GDM1 (cell line): ENCODE data around the gene TMEM98.
"Not testable (repeated sequence)": the region's sequence is repeated elsewhere in the genome, so short reads cannot be mapped to it uniquely, and the experiment has no call there.

Source experiments
- DNase-seq: peaks from one replicate; lab custom pipeline; 2025; lab: John Stamatoyannopoulos, UW

TMEM98 gene

GRCh38 chr17:32915245-32915644 lies 12.7 kb upstream of the TMEM98 start:
- DNase-seq = no peak

- no peak for DNase-seq
Measured at GRCh38 chr17:32916134-32916533, 11.8 kb upstream of the TMEM98 start.

- DNase-seq = no peak
Measured at GRCh38 chr17:32917081-32917480, 10.9 kb upstream of the TMEM98 start.

- no peak for DNase-seq
Measured at GRCh38 chr17:32917842-32918241, 10.1 kb upstream of the TMEM98 start.

- not testable (repeated sequence) for DNase-seq
Measured at GRCh38 chr17:32919876-32920275, 8.1 kb upstream of the TMEM98 start.

- DNase-seq = no peak
Measured at GRCh38 chr17:32920293-32920692, 7.7 kb upstream of the TMEM98 start.

GRCh38 chr17:32921017-32921416 lies 6.9 kb upstream of the TMEM98 start:
- DNase-seq = no peak

GRCh38 chr17:32923905-32924304 lies 4.0 kb upstream of the TMEM98 start:
- DNase-seq = not testable (repeated sequence)

- DNase-seq = no peak
Measured at GRCh38 chr17:32926183-32926582, 1.8 kb upstream of the TMEM98 start.

- not testable (repeated sequence) for DNase-seq
Measured at GRCh38 chr17:32926789-32927188, 1.2 kb upstream of the TMEM98 start.

GRCh38 chr17:32927201-32927723 lies 691 bp upstream of the TMEM98 start:
- DNase-seq = no peak

- DNase-seq = no peak
Measured at GRCh38 chr17:32928586-32929535, 908 bp downstream of the TMEM98 start.

GRCh38 chr17:32929588-32929987 lies 1.6 kb downstream of the TMEM98 start:
- DNase-seq = no peak

- DNase-seq = no peak
Measured at GRCh38 chr17:32930512-32930911, 2.6 kb downstream of the TMEM98 start.

- DNase-seq = no peak
Measured at GRCh38 chr17:32931686-32932085, 3.7 kb downstream of the TMEM98 start.

- DNase-seq = no peak
Measured at GRCh38 chr17:32933881-32934280, 5.9 kb downstream of the TMEM98 start.

- DNase-seq = no peak
Measured at GRCh38 chr17:32935726-32936125, 7.8 kb downstream of the TMEM98 start.

- no peak for DNase-seq
Measured at GRCh38 chr17:32936186-32936893, 8.4 kb downstream of the TMEM98 start.

GRCh38 chr17:32936894-32937500 lies 9.0 kb downstream of the TMEM98 start:
- peak; percentile 10 for DNase-seq

- no peak for DNase-seq
Measured at GRCh38 chr17:32940706-32941390, 12.9 kb downstream of the TMEM98 start.

- DNase-seq = no peak
Measured at GRCh38 chr17:32941419-32942032, 13.6 kb downstream of the TMEM98 start.
